Heart left ventricle (tissue), 13 donors: Measurements from ENCODE around the gene ALPI.

Source experiments
- POLR2A ChIP-seq, 2 donors: fragments of 450-650 bp; IDR thresholded peaks; one replicate each; pipeline ENCODE4 v1.6.1; 2017; ENCODE audit warnings: antibody characterized with exemption in 2 of 2, mild to moderate bottlenecking in 2 of 2, moderate library complexity in 2 of 2
- TF ChIP-seq, protein P1 (sequence below), 12 donors: fragments of 200-600 bp; sonication (generic) in 4 of 12; IDR thresholded peaks; one replicate each; pipeline versions ENCODE4 v1.5.0 to v1.8.0; 2018 to 2022; ENCODE audit warnings: antibody characterized with exemption in 12 of 12, mild to moderate bottlenecking in 5 of 12
- donor health status: ischemic (EF 13 %, LVEDD 7.1; RV severe dilation, severe dysfunction).
- donor health status: DM: no; HTN: yes; CAD: no.
- donor health status: DM: no; HTN: no; CAD: no.
- donor health status: ischemic (EF 25% LVEDD 6.9; RV normal size, moderate dysfunction).
- donor health status: ischemic (EF 25% LVEDD 5.7; RV mildly dilated, moderate dysfunction).
- donor health status: ischemic (EF 35%, LVEDD 5.7; RV mildly dilated, moderate dysfunction).
- donor health status: nonischemic (EF 11% LVEDD 7.7; RV severe dilation, severe dysfunction).
- donor health status: DM: yes; HTN: yes; CAD: no.
- donor health status: PGD.
- donor health status: ischemic (EF 29% LVEDD 5.4; RV normal size, mild dysfunction).
- donor health status: nonischemic (EF 23%, LVEDD 6.1; RV moderate dilation, normal function).

DNA sequence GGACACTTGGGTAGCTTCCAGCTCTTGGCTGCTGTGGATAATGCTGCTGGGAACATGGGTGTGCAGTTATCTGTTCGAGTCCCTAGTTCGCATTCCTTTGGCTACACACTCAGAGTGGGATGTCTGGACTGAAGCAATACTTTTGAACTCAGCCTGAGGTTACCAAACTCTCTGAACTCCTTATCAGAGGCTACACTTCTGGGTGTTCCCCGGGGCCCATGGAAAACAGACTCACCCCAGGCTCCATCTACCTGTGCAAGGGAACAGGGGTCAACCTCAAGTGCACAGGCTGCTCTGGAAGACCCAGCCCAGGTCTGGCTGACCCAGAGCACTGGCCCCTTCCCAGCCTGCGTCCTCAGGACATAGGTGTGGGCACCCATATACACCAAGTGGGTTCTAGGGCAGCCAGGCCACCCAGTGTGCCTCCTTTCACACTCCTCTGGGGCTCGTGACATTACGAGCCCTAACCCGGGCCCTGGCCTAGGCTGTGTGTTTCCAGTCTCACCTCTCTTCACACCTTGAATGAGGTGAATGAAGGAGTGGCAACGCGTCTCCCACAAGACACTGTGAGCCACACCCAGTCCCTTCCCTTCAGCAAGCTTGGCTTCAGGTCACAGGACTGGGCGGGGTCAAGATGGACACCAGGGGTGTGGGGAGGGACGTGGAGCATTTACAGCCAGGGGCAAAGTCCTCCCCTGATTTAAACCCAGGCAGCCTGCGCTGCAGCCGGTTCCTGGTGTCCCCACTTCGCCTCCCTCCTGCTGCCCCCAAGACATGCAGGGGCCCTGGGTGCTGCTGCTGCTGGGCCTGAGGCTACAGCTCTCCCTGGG lies at the start of gene ALPI:
- TF ChIP-seq, protein P1, sequence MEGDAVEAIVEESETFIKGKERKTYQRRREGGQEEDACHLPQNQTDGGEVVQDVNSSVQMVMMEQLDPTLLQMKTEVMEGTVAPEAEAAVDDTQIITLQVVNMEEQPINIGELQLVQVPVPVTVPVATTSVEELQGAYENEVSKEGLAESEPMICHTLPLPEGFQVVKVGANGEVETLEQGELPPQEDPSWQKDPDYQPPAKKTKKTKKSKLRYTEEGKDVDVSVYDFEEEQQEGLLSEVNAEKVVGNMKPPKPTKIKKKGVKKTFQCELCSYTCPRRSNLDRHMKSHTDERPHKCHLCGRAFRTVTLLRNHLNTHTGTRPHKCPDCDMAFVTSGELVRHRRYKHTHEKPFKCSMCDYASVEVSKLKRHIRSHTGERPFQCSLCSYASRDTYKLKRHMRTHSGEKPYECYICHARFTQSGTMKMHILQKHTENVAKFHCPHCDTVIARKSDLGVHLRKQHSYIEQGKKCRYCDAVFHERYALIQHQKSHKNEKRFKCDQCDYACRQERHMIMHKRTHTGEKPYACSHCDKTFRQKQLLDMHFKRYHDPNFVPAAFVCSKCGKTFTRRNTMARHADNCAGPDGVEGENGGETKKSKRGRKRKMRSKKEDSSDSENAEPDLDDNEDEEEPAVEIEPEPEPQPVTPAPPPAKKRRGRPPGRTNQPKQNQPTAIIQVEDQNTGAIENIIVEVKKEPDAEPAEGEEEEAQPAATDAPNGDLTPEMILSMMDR (IDR thresholded peaks at IDR 0.05) = no peak
- no peak for TF ChIP-seq POLR2A (IDR thresholded peaks at IDR 0.05)
